ENCODE results near the gene HMGXB4. TPM values are rescaled to one million over a fixed set of nuclear protein-coding genes. Genes with fewer than 3 reads are reported as not detected.

HMGXB4 gene
- total and polyA plus RNA-seq, 12 donors = 5.4 to 26.1 (median 19.8) TPM

DNA sequence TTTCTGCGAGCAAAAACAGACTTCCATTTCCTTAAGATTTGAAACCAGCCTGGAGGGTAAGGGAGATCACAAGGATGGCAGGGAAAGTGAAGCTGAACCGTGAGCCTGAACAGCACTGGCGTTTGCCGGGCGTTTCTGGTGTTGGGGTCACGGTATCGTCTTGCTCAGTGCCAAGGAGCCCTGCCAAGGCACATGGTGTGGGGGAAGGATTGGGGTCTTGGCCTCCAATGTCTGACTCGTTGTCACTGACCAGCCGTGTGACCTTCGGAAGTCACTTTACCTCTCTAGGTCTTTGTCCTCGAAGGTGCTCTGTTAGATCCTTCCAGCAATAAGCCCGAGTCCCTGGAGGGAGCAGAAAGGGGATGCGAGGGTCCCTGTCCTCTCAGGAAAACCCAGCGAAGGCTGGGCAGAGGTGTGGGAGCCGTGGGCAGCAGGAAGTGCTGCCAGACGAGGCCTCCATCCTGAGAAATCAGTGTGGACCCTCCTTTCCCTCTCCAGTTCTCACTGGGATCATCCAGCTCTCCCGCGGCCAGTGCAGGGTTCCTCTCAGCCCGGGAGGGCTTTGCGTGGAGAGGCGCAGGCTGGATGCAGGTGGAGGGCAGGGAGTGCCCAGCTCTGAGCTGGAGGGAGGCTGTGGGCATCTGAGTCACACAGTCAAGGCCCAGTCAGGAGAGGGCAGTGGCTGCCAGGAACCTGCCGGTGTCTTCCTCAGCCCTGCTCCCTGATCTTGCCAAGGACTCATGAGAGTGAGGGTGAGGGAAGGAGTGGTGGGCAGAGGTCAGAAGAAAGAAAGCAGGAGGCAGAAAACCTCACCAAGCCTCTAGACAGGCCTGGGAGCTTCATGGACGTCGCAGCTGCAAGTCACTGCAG, 61.3 kb downstream of the HMGXB4 start:
- TF ChIP-seq POLR2A (IDR thresholded peaks at IDR 0.05) = peak in 1 of 2 donors; percentile 16
- TF ChIP-seq, protein P1, sequence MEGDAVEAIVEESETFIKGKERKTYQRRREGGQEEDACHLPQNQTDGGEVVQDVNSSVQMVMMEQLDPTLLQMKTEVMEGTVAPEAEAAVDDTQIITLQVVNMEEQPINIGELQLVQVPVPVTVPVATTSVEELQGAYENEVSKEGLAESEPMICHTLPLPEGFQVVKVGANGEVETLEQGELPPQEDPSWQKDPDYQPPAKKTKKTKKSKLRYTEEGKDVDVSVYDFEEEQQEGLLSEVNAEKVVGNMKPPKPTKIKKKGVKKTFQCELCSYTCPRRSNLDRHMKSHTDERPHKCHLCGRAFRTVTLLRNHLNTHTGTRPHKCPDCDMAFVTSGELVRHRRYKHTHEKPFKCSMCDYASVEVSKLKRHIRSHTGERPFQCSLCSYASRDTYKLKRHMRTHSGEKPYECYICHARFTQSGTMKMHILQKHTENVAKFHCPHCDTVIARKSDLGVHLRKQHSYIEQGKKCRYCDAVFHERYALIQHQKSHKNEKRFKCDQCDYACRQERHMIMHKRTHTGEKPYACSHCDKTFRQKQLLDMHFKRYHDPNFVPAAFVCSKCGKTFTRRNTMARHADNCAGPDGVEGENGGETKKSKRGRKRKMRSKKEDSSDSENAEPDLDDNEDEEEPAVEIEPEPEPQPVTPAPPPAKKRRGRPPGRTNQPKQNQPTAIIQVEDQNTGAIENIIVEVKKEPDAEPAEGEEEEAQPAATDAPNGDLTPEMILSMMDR (IDR thresholded peaks at IDR 0.05) = no peak
- H3K27me3 ChIP-seq = no peaks in the 10 kb centered on the region
- intact Hi-C loops (cut with DNase I) = no loop called here
- 68 to 77% (median 69%) methylated on average over 20 to 24 of the region's 24 CpGs for WGBS, 4 donors
- peaks cover 31 to 49% of the 10 kb centered on the region in 2 donors for H3K4me1 ChIP-seq (replicated peaks in 1 of 2)
- peaks cover 0 to 66% of the 10 kb centered on the region in 2 donors for H3K36me3 ChIP-seq (replicated peaks in 1 of 2)
- no peak overlapping the region for H3K4me3 ChIP-seq
- H3K9me3 ChIP-seq (replicated peaks in 1 of 3) = no peaks in the 10 kb centered on the region
- peak overlapping the region in 3 of 5 donors; percentile 40 to 82 (median 51) for H3K27ac ChIP-seq
- peak; percentile 62 to 90 (median 85) for DNase-seq

DNA sequence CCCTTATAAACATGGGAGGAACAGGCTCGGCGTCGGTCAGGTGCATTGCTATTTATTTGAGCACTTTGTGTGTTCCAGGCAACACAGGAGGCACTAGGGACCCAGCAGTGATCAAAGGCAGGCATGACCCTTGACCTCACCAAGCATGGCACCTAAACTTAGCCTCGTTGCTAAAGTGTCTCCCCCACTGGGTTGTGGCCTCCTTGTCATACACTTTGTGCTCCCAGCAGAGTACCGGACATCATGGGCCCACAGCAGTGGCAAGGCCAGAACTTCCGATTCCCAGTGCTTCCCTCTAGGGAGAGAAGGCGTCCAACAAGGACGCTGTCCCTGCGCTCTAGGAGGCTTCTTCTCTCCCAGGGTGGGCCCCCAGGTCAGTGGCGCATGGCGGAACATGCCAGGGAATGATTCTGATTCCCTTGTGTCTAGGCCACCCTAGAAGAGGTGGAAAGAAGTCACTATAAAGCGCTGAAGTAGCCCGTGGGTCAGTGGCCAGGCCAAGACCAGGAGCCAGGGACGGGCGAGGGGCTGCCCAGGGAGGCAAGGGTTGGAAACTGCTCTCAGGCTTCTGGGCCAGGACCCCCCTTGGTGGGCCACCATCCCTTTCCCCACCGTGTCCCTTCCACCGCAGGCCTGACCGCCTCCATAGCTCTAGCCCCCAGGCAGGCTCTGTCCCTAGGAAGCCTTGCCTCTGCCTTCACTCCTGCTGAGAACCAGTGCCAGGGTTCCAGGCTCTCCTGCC, 62.1 kb downstream of the HMGXB4 start:
- H3K27ac ChIP-seq = peak overlapping the region in 3 of 5 donors; percentile 27 to 82 (median 51)
- H3K27me3 ChIP-seq = no peaks in the 10 kb centered on the region
- TF ChIP-seq, protein P1 (IDR thresholded peaks at IDR 0.05) = no peak
- TF ChIP-seq POLR2A (IDR thresholded peaks at IDR 0.05) = no peak
- peaks cover 23 to 41% of the 10 kb centered on the region in 2 donors for H3K4me1 ChIP-seq (replicated peaks in 1 of 2)
- DNase-seq = no peak
- WGBS, 4 donors = 89 to 91% (median 90%) methylated on average over 11 to 18 of the region's 18 CpGs
- H3K9me3 ChIP-seq (replicated peaks in 1 of 3) = no peaks in the 10 kb centered on the region
- intact Hi-C loops (cut with DNase I) = no loop called here
- peaks cover 0 to 74% of the 10 kb centered on the region in 2 donors for H3K36me3 ChIP-seq (replicated peaks in 1 of 2)
- no peak overlapping the region for H3K4me3 ChIP-seq

DNA sequence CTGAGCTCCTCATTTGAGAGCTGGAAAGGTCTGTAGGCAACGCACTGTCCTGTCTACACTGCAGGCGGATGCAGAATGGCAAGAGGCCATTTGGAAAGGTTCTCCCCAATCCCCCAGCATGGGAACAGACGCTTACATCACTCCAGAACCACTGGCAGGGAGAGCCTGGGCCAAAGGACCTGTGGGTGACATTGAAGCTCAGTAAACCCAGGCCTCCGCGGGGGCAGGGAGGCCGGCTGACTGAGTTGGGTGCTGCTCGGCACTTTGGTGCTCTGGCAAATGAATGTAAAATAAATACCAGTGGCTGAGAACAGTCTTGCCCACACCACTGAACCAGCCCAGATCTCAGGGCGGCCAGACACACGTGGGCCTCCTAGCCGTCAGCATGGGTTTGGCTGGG, 64.8 kb downstream of the HMGXB4 start:
- TF ChIP-seq, protein P1 (IDR thresholded peaks at IDR 0.05) = no peak
- TF ChIP-seq POLR2A (IDR thresholded peaks at IDR 0.05) = no peak
- no peak for DNase-seq
- WGBS, 4 donors = 92 to 99% (median 94%) methylated on average over 7 to 10 of the region's 10 CpGs
- Histone ChIP-seq H3K4me1 (replicated peaks in 1 of 2) (peaks cover 11 to 18% of the 10 kb centered on the region in 2 donors), H3K27me3 (no peaks in the 10 kb centered on the region), H3K9me3 (replicated peaks in 1 of 3) (no peaks in the 10 kb centered on the region), H3K4me3 (no peak overlapping the region), H3K27ac (no peak overlapping the region), H3K36me3 (replicated peaks in 1 of 2) (peaks cover 0 to 98% of the 10 kb centered on the region in 2 donors)
- intact Hi-C loops (cut with DNase I) = no loop called here

DNA sequence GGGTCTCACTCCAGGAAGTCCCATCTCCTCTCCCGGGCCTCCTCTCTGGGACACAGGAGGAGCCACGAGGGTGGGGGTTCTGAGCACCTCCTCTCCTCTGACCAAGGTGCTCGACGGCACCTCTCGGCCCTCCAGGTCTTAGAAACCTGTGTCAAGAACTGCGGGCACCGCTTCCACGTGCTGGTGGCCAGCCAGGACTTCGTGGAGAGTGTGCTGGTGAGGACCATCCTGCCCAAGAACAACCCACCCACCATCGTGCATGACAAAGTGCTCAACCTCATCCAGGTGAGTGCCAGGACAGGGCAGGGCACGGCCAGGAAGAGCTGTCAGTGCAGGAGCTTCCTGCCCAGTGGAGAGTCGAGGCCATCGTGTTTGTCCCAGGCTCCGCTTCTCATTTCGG, 65.6 kb downstream of the HMGXB4 start:
- Histone ChIP-seq H3K4me3 (no peak overlapping the region), H3K9me3 (replicated peaks in 1 of 3) (no peaks in the 10 kb centered on the region), H3K27ac (no peak overlapping the region), H3K4me1 (replicated peaks in 1 of 2) (peaks cover 11 to 19% of the 10 kb centered on the region in 2 donors), H3K27me3 (no peaks in the 10 kb centered on the region), H3K36me3 (replicated peaks in 1 of 2) (peaks cover 0 to 98% of the 10 kb centered on the region in 2 donors)
- intact Hi-C loops (cut with DNase I) = no loop called here
- TF ChIP-seq, protein P1 (IDR thresholded peaks at IDR 0.05) = no peak
- no peak for TF ChIP-seq POLR2A (IDR thresholded peaks at IDR 0.05)
- peak in 1 of 7 donors; percentile 5 for DNase-seq
- 79 to 92% (median 90%) methylated on average over 5 to 15 of the region's 15 CpGs for WGBS, 4 donors
